Esophagus muscularis mucosa (tissue), 4 donors: ENCODE data around the gene USF1. TPM values are rescaled to one million over a fixed set of nuclear protein-coding genes. Genes with fewer than 3 reads are reported as not detected.
A peak's percentile ranks its signal among the peaks of the same experiment; 100 is the strongest.
"Not testable (repeated sequence)": the region's sequence is repeated elsewhere in the genome, so short reads cannot be mapped to it uniquely, and the experiment has no call there.

Source experiments
- DNase-seq: peaks from one replicate; pipeline ENCODE4 v3.0.0-alpha.2; 2017; ENCODE audit errors: extremely low spot score
- H3K27ac ChIP-seq, 4 donors: fragments of 200-600 bp; sonication (generic); replicated peaks in 1 of 4; 1 replicate in 3 of 4; 2 replicates in 1 of 4; pipeline ENCODE4 v1.5.1; 2016 to 2019; ENCODE audit warnings: mild to moderate bottlenecking in 1 of 4
- H3K27me3 ChIP-seq, 4 donors: fragments of 200-600 bp; sonication (generic); one replicate each; pipeline versions ENCODE4 v1.5.1 to v1.6.0; 2016 to 2019
- H3K36me3 ChIP-seq, 4 donors: fragments of 200-600 bp; sonication (generic); one replicate each; pipeline ENCODE4 v1.5.1; 2016 to 2019
- H3K4me1 ChIP-seq, 4 donors: fragments of 200-600 bp; sonication (generic); one replicate each; pipeline ENCODE4 v1.5.1; 2016 to 2019
- H3K4me3 ChIP-seq, 4 donors: fragments of 200-600 bp; sonication (generic); 1 replicate in 2 of 4; 2 replicates in 2 of 4; pipeline ENCODE4 v1.5.1; 2016 to 2019; ENCODE audit warnings: mild to moderate bottlenecking in 4 of 4, moderate library complexity in 1 of 4
- H3K9me3 ChIP-seq, 4 donors: fragments of 200-600 bp; sonication (generic); 1 replicate in 3 of 4; 2 replicates in 1 of 4; pipeline ENCODE4 v1.5.1; 2016 to 2019
- CTCF ChIP-seq, 3 experiments: fragments of 200-600 bp in 2 of 3; fragments of 450-650 bp in 1 of 3; sonication (generic) in 2 of 3; IDR thresholded peaks; one replicate each; pipeline ENCODE4 v1.5.1; 2017 to 2019; ENCODE audit warnings: antibody characterized with exemption in 3 of 3, mild to moderate bottlenecking in 2 of 3, moderate library complexity in 1 of 3
- EP300 ChIP-seq: sonication (generic); formaldehyde crosslinking; IDR thresholded peaks from one replicate; pipeline ENCODE4 v1.6.1; 2017; ENCODE audit warnings: antibody characterized with exemption
- POLR2A ChIP-seq: fragments of 450-650 bp; IDR thresholded peaks from one replicate; pipeline ENCODE4 v1.6.1; 2017; ENCODE audit warnings: antibody characterized with exemption, moderate library complexity, mild to moderate bottlenecking, low read depth
- POLR2AphosphoS5 ChIP-seq, 2 donors: sonication (generic); formaldehyde crosslinking; IDR thresholded peaks; one replicate each; pipeline ENCODE4 v1.6.1; 2017; ENCODE audit warnings: antibody characterized with exemption in 2 of 2
- WGBS: methylation state at CpG from one replicate; pipeline ENCODE4 v1.1.5; 2018; 5-methylcytosine and 5-hydroxymethylcytosine counted together
- intact Hi-C: fragments of 100-400 bp; cut with DNase I; formaldehyde crosslinking; loops from one replicate; pipeline ENCODE4 v1.15.1; 2023
- small RNA-seq, 3 donors: library from RNA; depleted of rRNA; stranded (forward); fragments of <200 nt; gene quantifications; one replicate each; pipeline ENCODE3, GENCODE V24; 2016
- total RNA-seq, 4 donors: library from RNA; depleted of rRNA; stranded (reverse); fragments of >200 nt; gene quantifications; one replicate each; pipeline versions ENCODE4 v1.1.0 to v1.2.1, GENCODE V29; 2016

Gene USF1
- total RNA-seq, 4 donors from 2014 or later = 36.5 to 54.2 (median 48.7) TPM

- Histone ChIP-seq H3K9me3 (no peaks in the 10 kb centered on the region), H3K27me3 (no peaks in the 10 kb centered on the region), H3K36me3 (peaks cover 0 to 28% (median 21%) of the 10 kb centered on the region in 4 donors), H3K4me1 (peaks cover 0 to 7% (median 0%) of the 10 kb centered on the region in 4 donors), H3K27ac (no peak overlapping the region), H3K4me3 (no peak overlapping the region)
- no peak for DNase-seq
- WGBS = 84% methylated on average over 3 of the region's 3 CpGs
- intact Hi-C loops = loop anchor here (5.0 kb wide), 1 partner anchor 101 kb away; the partner anchor contains the start of gene KLHDC9
- TF ChIP-seq POLR2AphosphoS5 (IDR thresholded peaks at IDR 0.05) (no peak), POLR2A (no peak), CTCF (IDR thresholded peaks at IDR 0.05) (no peak), EP300 (no peak)
Observed at GRCh38 chr1:160996178-160996577, 49.6 kb downstream of the USF1 start.

GRCh38 chr1:160993544-160994193 is 52.1 kb downstream of the USF1 start:
- H3K4me3 ChIP-seq = no peak overlapping the region
- no peaks in the 10 kb centered on the region for H3K27me3 ChIP-seq
- DNase-seq = no peak
- TF ChIP-seq CTCF (IDR thresholded peaks at IDR 0.05) (peak; percentile 14 to 23 (median 19)), POLR2AphosphoS5 (IDR thresholded peaks at IDR 0.05) (no peak)
- WGBS = 74% methylated on average over 14 of the region's 14 CpGs
- H3K9me3 ChIP-seq = no peaks in the 10 kb centered on the region
- no peak overlapping the region for H3K27ac ChIP-seq
- peaks cover 0 to 10% (median 6%) of the 10 kb centered on the region in 4 donors for H3K4me1 ChIP-seq
- H3K36me3 ChIP-seq = peaks cover 0 to 5% (median 3%) of the 10 kb centered on the region in 4 donors
- intact Hi-C loops = no loop called here

GRCh38 chr1:160992036-160992435 is 53.7 kb downstream of the USF1 start:
- intact Hi-C loops, H3K27ac ChIP-seq, H3K4me1 ChIP-seq, H3K36me3 ChIP-seq, H3K9me3 ChIP-seq, DNase-seq, H3K4me3 ChIP-seq, H3K27me3 ChIP-seq: not testable (repeated sequence)
- 93% methylated on average over 4 of the region's 4 CpGs for WGBS

Small RNAs within 50 kb of the gene (small RNA-seq; reads per million reads assigned to genes)
- 0 reads per million in 3 donors for gene AL591806.2

Other genes starting within 250 kb of the USF1 start
- under 1 TPM in 2 of 4 donors, not detected in 2; 0.26 to 0.66 TPM for gene LY9, start 249.8 kb downstream of the USF1 start, total RNA-seq
- under 1 TPM in 3 of 4 donors, not detected in 1; 0.13 to 0.83 (median 0.34) TPM for gene CD244, start 183.1 kb downstream of the USF1 start, total RNA-seq
- gene ITLN1, start 160.8 kb downstream of the USF1 start, total RNA-seq = 1 to 10 TPM in 1 of 4 donors, under 1 TPM in 1, not detected in 2; 0.66 to 2.2 TPM
- not detected for gene ITLN2, start 91.2 kb downstream of the USF1 start, total RNA-seq
- gene F11R, start 24.8 kb downstream of the USF1 start, total RNA-seq = 10 to 100 TPM in 3 of 4 donors, 1 to 10 TPM in 1; 9.1 to 17.7 (median 14.9) TPM
- gene TSTD1, start 7.0 kb downstream of the USF1 start, total RNA-seq = 10 to 100 TPM; 19.0 to 46.5 (median 29.4) TPM
- gene ARHGAP30, start 23.9 kb upstream of the USF1 start, total RNA-seq = 10 to 100 TPM in 1 of 4 donors, 1 to 10 TPM in 3; 4.6 to 14.1 (median 6.9) TPM
- not detected for gene NECTIN4, start 43.6 kb upstream of the USF1 start, total RNA-seq
- 1 to 10 TPM; 5.1 to 8.3 (median 7.6) TPM for gene KLHDC9, start 52.4 kb upstream of the USF1 start, total RNA-seq
- 10 to 100 TPM; 19.5 to 52.0 (median 40.5) TPM for gene PFDN2, start 72.1 kb upstream of the USF1 start, total RNA-seq
- gene NIT1, start 72.1 kb upstream of the USF1 start, total RNA-seq = 10 to 100 TPM; 32.8 to 35.6 (median 34.8) TPM
- 10 to 100 TPM; 37.0 to 82.5 (median 47.7) TPM for gene DEDD, start 86.7 kb upstream of the USF1 start, total RNA-seq
- 10 to 100 TPM; 62.8 to 86.1 (median 71.6) TPM for gene UFC1, start 108.0 kb upstream of the USF1 start, total RNA-seq
- 10 to 100 TPM; 13.3 to 25.3 (median 16.3) TPM for gene USP21, start 113.5 kb upstream of the USF1 start, total RNA-seq
- 10 to 100 TPM; 12.8 to 22.1 (median 15.8) TPM for gene PPOX, start 120.4 kb upstream of the USF1 start, total RNA-seq
- 10 to 100 TPM; 14.1 to 26.5 (median 21.8) TPM for gene B4GALT3, start 131.5 kb upstream of the USF1 start, total RNA-seq
- gene ADAMTS4, start 153.1 kb upstream of the USF1 start, total RNA-seq = 100 to 1,000 TPM in 1 of 4 donors, 10 to 100 TPM in 1, 1 to 10 TPM in 2; 2.5 to 126 (median 12.0) TPM
- 100 to 1,000 TPM in 3 of 4 donors, 10 to 100 TPM in 1; 68.5 to 131 (median 122) TPM for gene NDUFS2, start 156.4 kb upstream of the USF1 start, total RNA-seq
- gene FCER1G, start 169.3 kb upstream of the USF1 start, total RNA-seq = 100 to 1,000 TPM in 1 of 4 donors, 10 to 100 TPM in 3; 32.8 to 145 (median 47.4) TPM
- not detected for gene APOA2, start 177.7 kb upstream of the USF1 start, total RNA-seq
- gene TOMM40L, start 180.1 kb upstream of the USF1 start, total RNA-seq = 10 to 100 TPM in 3 of 4 donors, 1 to 10 TPM in 1; 9.1 to 24.1 (median 16.3) TPM
- gene NR1I3, start 192.2 kb upstream of the USF1 start, total RNA-seq = not detected
- 10 to 100 TPM in 1 of 4 donors, 1 to 10 TPM in 3; 3.3 to 12.7 (median 6.7) TPM for gene PCP4L1, start 212.8 kb upstream of the USF1 start, total RNA-seq